Hepatocyte (in vitro differentiated cells): ENCODE results near the gene CNTNAP2. TPM values are rescaled to one million over a fixed set of nuclear protein-coding genes. Genes with fewer than 3 reads are reported as not detected.

Experiments
- DNase-seq: peaks from one replicate; pipeline ENCODE4 v3.0.0-alpha.2; 2016; ENCODE audit warnings: low spot score
- H2AFZ ChIP-seq: fragments of 200-600 bp; sonication (generic); 2 replicates; pipeline ENCODE4 v1.6.0; 2016; ENCODE audit warnings: antibody characterized with exemption, mild to moderate bottlenecking
- H3K27ac ChIP-seq: fragments of 200-600 bp; sonication (generic); 2 replicates; pipeline ENCODE4 v1.5.1; 2016; ENCODE audit warnings: mild to moderate bottlenecking
- H3K27me3 ChIP-seq: fragments of 200-600 bp; sonication (generic); 2 replicates; pipeline ENCODE4 v1.6.1; 2016
- H3K36me3 ChIP-seq: fragments of 200-600 bp; sonication (generic); replicated peaks from 2 replicates; pipeline ENCODE4 v1.5.1; 2016; ENCODE audit warnings: low read depth; ENCODE audit not compliant: insufficient read depth
- H3K4me1 ChIP-seq: fragments of 200-600 bp; sonication (generic); 2 replicates; pipeline ENCODE4 v1.5.1; 2016; ENCODE audit warnings: mild to moderate bottlenecking, moderate library complexity; ENCODE audit not compliant: insufficient read depth
- H3K4me2 ChIP-seq: fragments of 200-600 bp; sonication (generic); 2 replicates; pipeline ENCODE4 v1.6.0; 2016
- H3K4me3 ChIP-seq: fragments of 200-600 bp; sonication (generic); 2 replicates; pipeline ENCODE4 v1.5.1; 2016; ENCODE audit warnings: mild to moderate bottlenecking
- H3K79me2 ChIP-seq: fragments of 200-600 bp; sonication (generic); 2 replicates; pipeline ENCODE4 v1.6.0; 2017; ENCODE audit warnings: mild to moderate bottlenecking
- H3K9me2 ChIP-seq: fragments of 200-600 bp; sonication (generic); replicated peaks from 2 replicates; pipeline ENCODE4 v1.6.0; 2017; ENCODE audit warnings: mild to moderate bottlenecking; ENCODE audit not compliant: insufficient read depth
- H3K9me3 ChIP-seq: fragments of 200-600 bp; sonication (generic); 2 replicates; pipeline ENCODE4 v1.5.1; 2016; ENCODE audit warnings: low read depth, mild to moderate bottlenecking
- H4K20me1 ChIP-seq: fragments of 200-600 bp; sonication (generic); 2 replicates; pipeline ENCODE4 v1.6.0; 2016; ENCODE audit warnings: mild to moderate bottlenecking; ENCODE audit not compliant: insufficient read depth, poor library complexity, severe bottlenecking
- CTCF ChIP-seq: fragments of 200-600 bp; sonication (generic); IDR thresholded peaks from 2 replicates; pipeline ENCODE4 v1.5.1; 2016; ENCODE audit warnings: antibody characterized with exemption, mild to moderate bottlenecking; ENCODE audit not compliant: poor library complexity
- EZH2 ChIP-seq: fragments of 200-600 bp; sonication (generic); IDR thresholded peaks from 2 replicates; pipeline ENCODE4 v1.6.1; 2016; ENCODE audit warnings: antibody characterized with exemption, mild to moderate bottlenecking, borderline replicate concordance
- EZH2phosphoT487 ChIP-seq: fragments of 200-600 bp; sonication (generic); IDR thresholded peaks from one replicate; pipeline ENCODE4 v1.6.1; 2018; ENCODE audit warnings: antibody characterized with exemption, mild to moderate bottlenecking, low read depth, moderate library complexity; ENCODE audit not compliant: unreplicated experiment, severe bottlenecking
- WGBS: methylation state at CpG from one replicate; pipeline ENCODE4 v1.1.6; 2016; ENCODE audit warnings: low lambda C conversion rate; ENCODE audit errors: missing lambda C conversion rate; 5-methylcytosine and 5-hydroxymethylcytosine counted together
- polyA plus RNA-seq: library from polyadenylated mRNA; unstranded; fragments of >200 nt; fragmentation: Nextera tagmentation; extraction: Ambion mirVana; gene quantifications from 2 replicates; pipeline ENCODE4 v1.2.1, GENCODE V29; 2016
- total RNA-seq: library from RNA; depleted of rRNA; stranded (reverse); fragments of >200 nt; gene quantifications from 2 replicates; pipeline ENCODE4 v1.2.3, GENCODE V29; 2014

The CNTNAP2 gene
- total and polyA plus RNA-seq, 2 experiments from 2014 or later, result 7.5 to 14.7 TPM

- H3K4me1 ChIP-seq, result no peaks in the 10 kb centered on the region
- H2AFZ ChIP-seq, result no peak overlapping the region
- 71% methylated on average over 4 of the region's 4 CpGs for WGBS
- H3K9me2 ChIP-seq, result no peaks in the 10 kb centered on the region
- H3K27me3 ChIP-seq, result no peaks in the 10 kb centered on the region
- H3K36me3 ChIP-seq, result no peaks in the 10 kb centered on the region
- H3K9me3 ChIP-seq, result no peaks in the 10 kb centered on the region
- H3K4me3 ChIP-seq, result no peak overlapping the region
- H4K20me1 ChIP-seq, result no peaks in the 10 kb centered on the region
- no peak overlapping the region for H3K27ac ChIP-seq
- no peak overlapping the region for H3K4me2 ChIP-seq
- TF ChIP-seq EZH2 (no peak), EZH2phosphoT487 (no peak), CTCF (no peak)
- DNase-seq, result no peak
- no peaks in the 10 kb centered on the region for H3K79me2 ChIP-seq
These were observed 204.7 kb downstream of the CNTNAP2 start for GRCh38 chr7:146321301-146321700.

- WGBS, result 58% methylated on average over 1 of the region's 1 CpG
- Histone ChIP-seq H3K36me3 (no peaks in the 10 kb centered on the region), H3K4me3 (no peak overlapping the region), H3K79me2 (no peaks in the 10 kb centered on the region), H3K4me2 (no peak overlapping the region), H3K9me2 (no peaks in the 10 kb centered on the region), H4K20me1 (no peaks in the 10 kb centered on the region), H3K9me3 (no peaks in the 10 kb centered on the region), H3K4me1 (no peaks in the 10 kb centered on the region), H2AFZ (no peak overlapping the region), H3K27me3 (no peaks in the 10 kb centered on the region), H3K27ac (no peak overlapping the region)
- DNase-seq, result no peak
- TF ChIP-seq CTCF (no peak), EZH2phosphoT487 (no peak)
These were observed 214.8 kb downstream of the CNTNAP2 start for GRCh38 chr7:146331369-146331768.

GRCh38 chr7:146345251-146345650 is 228.7 kb downstream of the CNTNAP2 start:
- H3K79me2 ChIP-seq, result no peaks in the 10 kb centered on the region
- H3K4me1 ChIP-seq, result no peaks in the 10 kb centered on the region
- H3K9me2 ChIP-seq, result no peaks in the 10 kb centered on the region
- H3K4me3 ChIP-seq, result no peak overlapping the region
- H2AFZ ChIP-seq, result no peak overlapping the region
- H3K27me3 ChIP-seq, result no peaks in the 10 kb centered on the region
- TF ChIP-seq EZH2 (no peak), EZH2phosphoT487 (no peak), CTCF (no peak)
- H3K27ac ChIP-seq, result no peak overlapping the region
- H3K9me3 ChIP-seq, result no peaks in the 10 kb centered on the region
- 33% methylated on average over 6 of the region's 6 CpGs for WGBS
- DNase-seq, result no peak
- H3K36me3 ChIP-seq, result no peaks in the 10 kb centered on the region
- no peaks in the 10 kb centered on the region for H4K20me1 ChIP-seq
- no peak overlapping the region for H3K4me2 ChIP-seq

GRCh38 chr7:146346096-146346495 is 229.5 kb downstream of the CNTNAP2 start:
- DNase-seq, result no peak
- Histone ChIP-seq H3K4me1 (no peaks in the 10 kb centered on the region), H3K4me2 (no peak overlapping the region), H2AFZ (no peak overlapping the region), H3K9me3 (no peaks in the 10 kb centered on the region), H3K36me3 (no peaks in the 10 kb centered on the region), H3K9me2 (no peaks in the 10 kb centered on the region), H3K27me3 (no peaks in the 10 kb centered on the region), H3K4me3 (no peak overlapping the region), H3K27ac (no peak overlapping the region), H3K79me2 (no peaks in the 10 kb centered on the region), H4K20me1 (no peaks in the 10 kb centered on the region)
- 77% methylated on average over 5 of the region's 5 CpGs for WGBS
- TF ChIP-seq EZH2phosphoT487 (no peak), CTCF (no peak), EZH2 (no peak)
